Lung (tissue), 12 donors: Measurements from ENCODE around the gene LSAMP. TPM values are rescaled to one million over a fixed set of nuclear protein-coding genes. Genes with fewer than 3 reads are reported as not detected.

Experiments used
- ATAC-seq: fragments of 200-7000 bp; cut with Tn5 transposase; one replicate; pipeline ENCODE4 v1.9.1; 2020; ENCODE audit warnings: moderate number of reproducible peaks; ENCODE audit not compliant: insufficient read depth, low FRiP score
- DNase-seq, 3 donors: peaks; one replicate each; pipeline ENCODE4 v3.0.0-alpha.2; 2013 to 2017
- H3K27ac ChIP-seq, 2 donors: one replicate each; pipeline ENCODE4 v1.5.1; 2013; ENCODE audit warnings: mild to moderate bottlenecking in 2 of 2, moderate library complexity in 2 of 2, control low read depth in 1 of 2, inconsistent platforms in 1 of 2, low read depth in 1 of 2, low read length in 1 of 2
- H3K27me3 ChIP-seq, 3 donors: one replicate each; pipeline ENCODE4 v1.5.1; 2013; ENCODE audit warnings: low read length in 2 of 3; ENCODE audit not compliant: control insufficient read depth in 3 of 3, insufficient read depth in 3 of 3
- H3K36me3 ChIP-seq, 4 donors: one replicate each; pipeline ENCODE4 v1.5.1; 2013; ENCODE audit warnings: low read length in 4 of 4, mild to moderate bottlenecking in 1 of 4, moderate library complexity in 1 of 4; ENCODE audit not compliant: control insufficient read depth in 4 of 4, insufficient read depth in 4 of 4
- H3K4me1 ChIP-seq, 5 donors: one replicate each; pipeline ENCODE4 v1.5.1; 2013; ENCODE audit warnings: low read length in 5 of 5, mild to moderate bottlenecking in 2 of 5, moderate library complexity in 1 of 5; ENCODE audit not compliant: control insufficient read depth in 5 of 5, insufficient read depth in 5 of 5
- H3K4me3 ChIP-seq: one replicate; pipeline ENCODE4 v1.5.1; 2013; ENCODE audit warnings: mild to moderate bottlenecking, control low read depth, moderate library complexity
- H3K9ac ChIP-seq, 2 donors: one replicate each; pipeline ENCODE4 v1.5.1; 2013; ENCODE audit warnings: low read length in 2 of 2, control low read depth in 1 of 2; ENCODE audit not compliant: insufficient read depth in 1 of 2
- H3K9me3 ChIP-seq, 4 donors: one replicate each; pipeline ENCODE4 v1.5.1; 2013; ENCODE audit warnings: low read length in 3 of 4, mild to moderate bottlenecking in 1 of 4, moderate library complexity in 1 of 4; ENCODE audit not compliant: control insufficient read depth in 4 of 4, insufficient read depth in 3 of 4
- WGBS, 2 donors: extraction: QIAGEN DNeasy Blood & Tissue Kit; methylation state at CpG; one replicate each; pipeline ENCODE4 v1.1.7; 2013; 5-methylcytosine and 5-hydroxymethylcytosine counted together
- polyA plus RNA-seq, 2 donors: library from polyadenylated mRNA; stranded (reverse); fragments of 200-250 nt; gene quantifications; one replicate each; pipeline ENCODE4 v1.2.1, GENCODE V29; 2013
- total RNA-seq, 2 donors: library from RNA; depleted of rRNA in 1 of 2; stranded (reverse); fragments of >200 nt in 1 of 2; gene quantifications; one replicate each; pipeline ENCODE4 v1.2.1, GENCODE V29; 2014 to 2021
- TF ChIP-seq, protein P1 (sequence below): IDR thresholded peaks from 2 replicates; pipeline ENCODE4 v1.5.1; 2012; ENCODE audit warnings: mild to moderate bottlenecking; ENCODE audit errors: control extremely low read depth, extremely low read depth
- donor health status: control.
- donor health status: control.
- donor health status: Bipolar disorder and iron deficiency.
- donor health status: healthy.
- donor health status: DM: yes; HTN: yes; CAD: no.

LSAMP gene
- total and polyA plus RNA-seq, 4 donors = 1.6 to 21.9 (median 9.5) TPM

DNA sequence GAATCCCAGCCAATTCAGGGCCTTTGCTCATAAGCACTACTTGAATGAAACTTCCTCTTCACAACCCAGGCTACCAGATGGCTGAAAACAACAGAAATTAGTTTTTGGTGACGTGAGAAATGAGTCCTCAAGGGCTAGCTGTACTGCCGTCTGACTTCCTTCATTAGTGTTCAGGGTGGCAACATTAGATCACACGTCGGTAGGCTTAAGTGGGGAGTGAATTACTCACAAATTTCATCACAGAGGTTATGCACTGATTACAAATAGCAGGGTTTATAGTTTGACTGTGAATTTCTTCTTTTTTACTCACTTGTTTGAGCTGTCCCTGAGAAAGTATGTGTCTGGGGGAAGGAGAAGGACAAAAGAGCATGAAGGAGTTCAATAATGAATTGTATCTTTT is 424.8 kb downstream of the LSAMP start:
- WGBS, 2 donors = 40 to 58% methylated on average over 4 of the region's 4 CpGs
- Histone ChIP-seq H3K4me1 (no peaks in the 10 kb centered on the region), H3K9ac (no peak overlapping the region), H3K36me3 (no peaks in the 10 kb centered on the region), H3K9me3 (no peaks in the 10 kb centered on the region), H3K27ac (no peak overlapping the region), H3K27me3 (no peaks in the 10 kb centered on the region), H3K4me3 (no peak overlapping the region)
- DNase-seq (no peak), ATAC-seq (no peak)
- TF ChIP-seq, protein P1, sequence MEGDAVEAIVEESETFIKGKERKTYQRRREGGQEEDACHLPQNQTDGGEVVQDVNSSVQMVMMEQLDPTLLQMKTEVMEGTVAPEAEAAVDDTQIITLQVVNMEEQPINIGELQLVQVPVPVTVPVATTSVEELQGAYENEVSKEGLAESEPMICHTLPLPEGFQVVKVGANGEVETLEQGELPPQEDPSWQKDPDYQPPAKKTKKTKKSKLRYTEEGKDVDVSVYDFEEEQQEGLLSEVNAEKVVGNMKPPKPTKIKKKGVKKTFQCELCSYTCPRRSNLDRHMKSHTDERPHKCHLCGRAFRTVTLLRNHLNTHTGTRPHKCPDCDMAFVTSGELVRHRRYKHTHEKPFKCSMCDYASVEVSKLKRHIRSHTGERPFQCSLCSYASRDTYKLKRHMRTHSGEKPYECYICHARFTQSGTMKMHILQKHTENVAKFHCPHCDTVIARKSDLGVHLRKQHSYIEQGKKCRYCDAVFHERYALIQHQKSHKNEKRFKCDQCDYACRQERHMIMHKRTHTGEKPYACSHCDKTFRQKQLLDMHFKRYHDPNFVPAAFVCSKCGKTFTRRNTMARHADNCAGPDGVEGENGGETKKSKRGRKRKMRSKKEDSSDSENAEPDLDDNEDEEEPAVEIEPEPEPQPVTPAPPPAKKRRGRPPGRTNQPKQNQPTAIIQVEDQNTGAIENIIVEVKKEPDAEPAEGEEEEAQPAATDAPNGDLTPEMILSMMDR = no peak

DNA sequence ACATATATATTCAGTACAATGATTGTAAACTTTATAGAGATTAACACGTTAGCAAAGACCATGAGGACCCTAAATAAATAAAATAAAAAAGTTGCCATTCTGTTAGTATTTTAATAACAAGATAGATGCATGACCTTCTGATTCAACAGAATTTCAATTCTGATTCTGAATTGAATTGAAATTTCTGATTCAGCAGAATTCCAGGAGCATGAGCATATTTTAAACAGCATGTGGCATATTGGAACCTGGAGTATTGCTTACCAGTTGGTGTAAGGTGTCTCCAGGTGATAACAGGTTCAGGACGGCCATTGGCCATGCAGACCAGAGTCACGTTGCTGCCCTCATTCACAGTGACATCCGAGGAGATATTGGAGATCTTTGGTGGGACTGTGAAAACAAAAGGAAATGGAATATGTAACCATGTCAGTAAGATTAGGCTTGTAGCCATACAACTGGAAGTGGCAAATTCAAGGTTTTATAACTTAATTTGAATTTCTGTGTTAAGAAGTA is 426.0 kb downstream of the LSAMP start:
- ATAC-seq = no peak
- H3K4me3 ChIP-seq = no peak overlapping the region
- H3K27me3 ChIP-seq = no peaks in the 10 kb centered on the region
- H3K4me1 ChIP-seq = no peaks in the 10 kb centered on the region
- H3K27ac ChIP-seq = no peak overlapping the region
- no peak for DNase-seq
- no peaks in the 10 kb centered on the region for H3K9me3 ChIP-seq
- no peaks in the 10 kb centered on the region for H3K36me3 ChIP-seq
- TF ChIP-seq, protein P1 = no peak
- H3K9ac ChIP-seq = no peak overlapping the region
- 89 to 91% methylated on average over 4 of the region's 4 CpGs for WGBS, 2 donors

DNA sequence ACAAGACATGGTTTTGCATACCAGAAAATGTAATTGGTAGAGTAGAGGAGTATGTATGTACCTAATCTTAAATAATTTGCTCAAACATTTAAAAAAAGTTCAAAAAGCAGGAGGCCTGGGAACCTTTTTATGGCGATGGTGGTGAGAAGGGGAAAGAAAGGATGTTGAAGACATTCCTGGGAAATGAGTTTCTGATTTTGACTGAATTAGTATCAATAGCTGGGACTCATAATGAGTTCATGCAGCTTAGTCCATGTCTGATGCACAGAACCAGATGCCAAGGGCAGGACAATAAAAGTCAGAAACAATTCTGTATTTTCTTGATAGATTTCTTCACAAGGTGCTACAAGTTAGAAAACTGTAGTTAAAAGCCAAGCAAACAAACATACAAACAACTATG is 426.6 kb downstream of the LSAMP start:
- no peaks in the 10 kb centered on the region for H3K4me1 ChIP-seq
- DNase-seq = no peak
- no peaks in the 10 kb centered on the region for H3K9me3 ChIP-seq
- no peak for ATAC-seq
- H3K9ac ChIP-seq = no peak overlapping the region
- H3K27me3 ChIP-seq = no peaks in the 10 kb centered on the region
- TF ChIP-seq, protein P1 = no peak
- H3K36me3 ChIP-seq = no peaks in the 10 kb centered on the region
- no peak overlapping the region for H3K4me3 ChIP-seq
- H3K27ac ChIP-seq = no peak overlapping the region
- WGBS, 2 donors = 93% methylated on average over 1 of the region's 1 CpG

DNA sequence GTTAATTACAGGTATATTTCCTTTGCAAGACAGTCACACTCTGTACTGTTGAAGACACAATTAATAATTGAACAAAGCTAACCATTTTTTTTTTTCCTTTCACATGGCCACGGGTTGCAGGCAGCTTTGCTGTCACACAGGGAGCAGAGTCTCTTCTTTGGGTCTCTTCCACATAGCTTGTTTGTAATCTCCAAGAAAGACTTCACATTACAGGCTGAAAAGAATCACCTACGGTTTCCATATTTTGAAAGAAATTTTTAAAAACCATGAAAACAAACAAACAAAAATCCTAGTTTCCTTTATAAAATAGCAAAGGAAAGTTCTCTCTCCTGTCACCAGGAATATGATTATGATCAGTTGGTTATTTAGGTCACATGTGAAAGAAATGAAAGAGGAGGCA is 429.4 kb downstream of the LSAMP start:
- 72 to 79% methylated on average over 2 of the region's 2 CpGs for WGBS, 2 donors
- TF ChIP-seq, protein P1 = no peak
- H3K4me1 ChIP-seq = no peaks in the 10 kb centered on the region
- H3K36me3 ChIP-seq = no peaks in the 10 kb centered on the region
- peaks cover 0 to 1% (median 0%) of the 10 kb centered on the region in 4 donors for H3K9me3 ChIP-seq
- ATAC-seq = no peak
- DNase-seq = no peak
- no peak overlapping the region for H3K27ac ChIP-seq
- no peak overlapping the region for H3K9ac ChIP-seq
- no peak overlapping the region for H3K4me3 ChIP-seq
- H3K27me3 ChIP-seq = no peaks in the 10 kb centered on the region
